ENCODE measurements around the gene SDK1. TPM values are rescaled to one million over a fixed set of nuclear protein-coding genes. Genes with fewer than 3 reads are reported as not detected.

Gene SDK1
- polyA plus RNA-seq, 3 donors = 3.2 to 6.6 (median 3.3) TPM

DNA sequence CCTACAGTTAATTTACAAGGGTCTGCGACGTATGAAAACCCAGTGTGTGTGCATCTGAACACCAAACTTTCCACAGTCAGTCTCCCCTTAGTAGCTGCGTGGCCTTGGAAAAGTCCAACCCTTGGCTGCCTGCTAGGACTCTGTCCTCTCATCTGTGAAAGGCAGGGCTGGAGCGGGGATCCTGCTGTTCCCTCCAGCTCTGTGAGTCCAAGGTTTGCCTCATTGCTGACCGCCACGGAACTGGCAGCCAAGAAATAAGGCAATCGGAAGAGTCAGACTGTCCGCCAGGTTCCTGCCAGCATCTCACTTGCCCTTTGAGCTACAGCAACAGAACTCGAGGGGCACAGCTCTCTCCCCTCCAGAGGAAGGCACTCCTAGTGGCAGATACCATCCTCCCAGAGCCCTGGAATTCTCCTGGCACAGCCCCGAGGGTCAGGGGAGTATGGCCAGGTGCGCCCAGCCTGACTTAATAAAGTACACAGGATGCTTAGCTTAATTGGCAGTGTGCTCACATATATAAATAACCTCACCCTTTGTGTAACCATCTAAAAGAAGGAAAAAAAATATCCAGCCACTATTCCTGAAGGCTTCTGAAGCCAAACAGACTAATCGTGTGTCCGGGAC, 851.0 kb downstream of the SDK1 start:
- 55 to 69% (median 67%) methylated on average over 13 of the region's 13 CpGs for WGBS, 3 donors
- H3K27ac ChIP-seq (ENCODE audit: low read depth, low read length) = no peak overlapping the region

DNA sequence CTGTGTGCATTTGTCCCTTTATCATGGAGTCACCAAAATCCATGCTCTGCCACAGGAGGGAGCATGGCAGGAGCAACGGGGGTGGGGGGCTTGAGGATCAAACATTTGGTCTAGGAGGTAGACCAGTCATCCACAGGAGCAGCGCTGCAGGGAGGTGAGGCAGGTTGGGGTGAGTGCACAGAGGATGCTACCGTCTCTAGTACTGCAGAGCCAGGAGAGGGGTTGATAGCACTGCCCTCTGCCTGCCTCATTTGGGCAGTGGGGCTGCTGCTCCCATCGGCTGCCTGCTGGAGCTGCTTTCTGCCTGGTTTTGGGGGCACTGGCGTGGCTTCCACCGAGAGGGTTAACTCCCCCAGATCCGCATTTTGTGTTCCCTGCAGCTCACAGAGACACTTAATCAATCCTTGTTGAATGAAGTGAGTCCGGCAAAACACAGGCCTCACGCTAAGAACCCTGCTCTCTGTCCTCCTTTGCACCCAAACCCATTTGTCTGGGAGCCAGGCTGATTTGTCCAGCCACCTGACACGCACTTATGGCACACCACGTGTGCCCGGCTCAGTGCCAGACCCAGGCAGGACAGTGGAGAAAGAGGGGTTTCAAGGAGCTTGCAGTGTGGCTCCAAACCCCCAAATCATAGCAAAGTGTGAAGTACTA, 854.0 kb downstream of the SDK1 start:
- H3K27ac ChIP-seq (ENCODE audit: low read depth, low read length) = no peak overlapping the region
- 78 to 85% (median 83%) methylated on average over 12 of the region's 12 CpGs for WGBS, 3 donors

DNA sequence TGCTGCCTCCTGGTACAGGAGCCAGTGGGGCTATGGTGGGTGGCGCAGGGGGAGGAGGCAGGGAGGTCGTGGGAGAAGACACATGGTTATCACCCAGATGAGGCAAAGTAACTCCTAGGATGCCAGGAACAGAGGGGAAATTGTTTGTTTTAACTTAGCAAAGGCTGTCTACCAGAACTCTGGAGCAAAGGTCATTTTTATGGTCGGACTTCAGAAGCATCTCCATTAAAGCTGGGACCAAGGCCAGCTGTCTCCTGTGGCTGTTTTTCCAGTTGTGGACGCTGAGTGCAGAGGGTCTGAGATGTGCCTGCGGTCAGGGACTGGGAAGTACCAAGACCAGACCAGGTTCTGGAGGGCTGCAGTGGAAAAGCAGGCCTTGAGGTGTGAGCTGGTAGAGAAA, 855.1 kb downstream of the SDK1 start:
- 47 to 73% (median 62%) methylated on average over 5 of the region's 5 CpGs for WGBS, 3 donors
- no peak overlapping the region for H3K27ac ChIP-seq (ENCODE audit: low read depth, low read length)

DNA sequence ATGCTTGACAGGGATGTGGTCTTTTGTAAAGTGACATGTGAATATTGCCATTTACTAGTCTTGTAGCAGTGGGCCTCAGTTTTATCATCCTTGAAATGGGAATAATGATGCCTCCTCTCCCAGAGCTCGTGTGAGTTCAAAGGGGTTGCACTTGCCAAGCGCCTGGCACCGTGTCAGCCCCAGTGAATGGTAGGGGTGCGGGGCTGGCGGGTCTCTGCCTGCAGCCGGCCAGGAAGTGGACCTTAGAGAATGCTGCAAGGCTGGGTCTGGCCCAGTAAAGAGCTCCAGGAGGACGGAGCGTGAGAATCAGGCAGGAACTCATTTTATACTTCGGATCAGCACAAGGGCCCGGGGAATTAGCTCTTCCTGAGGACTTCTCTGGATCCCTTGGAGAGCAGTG, 856.6 kb downstream of the SDK1 start:
- H3K27ac ChIP-seq (ENCODE audit: low read depth, low read length) = no peak overlapping the region
- WGBS, 3 donors = 75 to 86% (median 80%) methylated on average over 10 of the region's 10 CpGs

DNA sequence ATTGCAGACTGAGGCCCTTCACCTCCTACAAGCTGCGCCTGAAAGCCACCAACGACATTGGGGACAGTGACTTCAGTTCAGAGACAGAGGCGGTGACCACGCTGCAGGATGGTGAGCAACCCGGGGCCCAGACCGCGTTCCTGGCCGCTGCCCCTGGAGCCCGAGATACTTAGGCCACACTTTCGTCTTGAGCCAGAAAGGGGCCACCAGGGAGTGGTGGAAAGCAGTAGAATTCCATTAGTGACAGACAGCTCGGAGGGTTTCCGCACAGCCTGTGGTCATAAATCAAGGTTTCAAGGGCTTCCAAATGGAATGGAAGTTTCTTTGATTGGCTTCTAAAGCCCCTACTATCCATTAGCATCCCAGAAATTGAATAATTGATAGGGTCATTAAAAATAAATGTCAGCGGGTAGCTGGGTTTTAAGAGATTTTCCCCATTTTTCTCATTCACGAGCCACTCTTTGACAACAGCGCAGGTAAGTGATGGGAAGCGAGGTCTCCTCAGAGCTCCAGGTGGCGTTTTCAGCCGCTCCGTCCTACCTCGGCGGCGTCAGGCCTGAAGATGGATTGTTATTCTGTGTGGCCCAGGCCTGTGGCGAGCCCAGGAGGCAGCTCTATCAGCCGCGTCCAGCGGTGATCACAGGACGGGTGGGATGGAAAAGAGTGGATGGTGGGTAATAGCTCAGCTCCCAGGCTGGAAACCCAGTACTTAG, 857.5 kb downstream of the SDK1 start:
- no peak overlapping the region for H3K27ac ChIP-seq (ENCODE audit: low read depth, low read length)
- 84 to 94% (median 92%) methylated on average over 27 of the region's 27 CpGs for WGBS, 3 donors

DNA sequence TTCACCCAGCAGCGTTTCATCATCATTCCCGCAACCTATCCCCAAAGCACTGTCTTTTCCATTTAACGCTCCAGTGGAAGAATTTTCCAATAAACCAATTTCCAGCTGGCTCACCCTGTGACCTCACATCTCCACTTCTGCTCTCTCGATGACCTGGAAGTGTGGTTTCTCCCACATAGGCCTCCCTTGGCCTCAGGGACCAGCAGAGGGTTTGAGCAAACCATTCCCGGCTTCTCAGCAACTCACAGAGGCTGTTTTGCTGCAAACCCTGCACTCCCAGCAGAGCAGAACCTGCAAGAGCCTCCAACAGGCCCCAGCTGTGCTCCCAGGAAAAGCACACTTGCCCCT, 858.1 kb downstream of the SDK1 start:
- no peak overlapping the region for H3K27ac ChIP-seq (ENCODE audit: low read depth, low read length)
- 73 to 96% (median 78%) methylated on average over 5 of the region's 5 CpGs for WGBS, 3 donors

DNA sequence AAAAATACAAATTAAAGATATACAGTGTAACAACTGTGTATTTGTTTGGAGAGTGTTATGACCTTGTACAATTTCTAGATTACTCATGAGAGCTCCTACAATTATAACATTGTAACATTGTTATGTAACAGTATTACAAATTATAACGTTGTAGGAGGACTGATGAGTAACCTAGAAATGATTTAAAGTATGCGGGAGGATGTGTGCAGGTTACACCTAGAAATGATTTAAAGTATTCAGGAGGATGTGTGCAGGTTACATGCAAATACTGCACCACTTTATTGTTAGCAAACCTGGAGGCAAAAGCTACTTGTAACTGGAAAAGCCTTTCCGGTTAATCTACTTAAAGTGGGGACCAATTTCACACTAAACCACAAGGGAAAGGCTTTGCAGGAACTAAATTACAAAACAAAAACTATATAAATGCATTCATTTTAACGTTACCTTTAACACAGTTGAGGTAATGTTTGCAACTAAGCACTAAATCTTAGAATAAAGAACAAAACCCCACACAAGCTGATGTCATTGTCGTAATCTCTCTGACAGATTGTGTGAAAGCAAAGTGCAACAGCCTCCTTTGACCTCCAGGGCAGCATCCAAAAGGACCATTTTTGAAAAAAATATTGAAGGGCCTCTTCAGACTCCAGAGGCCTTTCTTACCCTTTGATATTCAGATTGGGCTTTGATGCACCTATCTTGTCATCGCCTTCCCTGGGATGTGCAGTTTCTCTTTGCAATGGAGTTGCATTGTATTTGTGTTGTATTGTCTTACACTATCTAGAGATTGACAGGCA, 858.9 kb downstream of the SDK1 start:
- H3K27ac ChIP-seq (ENCODE audit: low read depth, low read length) = no peak overlapping the region
- 75 to 78% (median 75%) methylated on average over 6 of the region's 6 CpGs for WGBS, 3 donors

DNA sequence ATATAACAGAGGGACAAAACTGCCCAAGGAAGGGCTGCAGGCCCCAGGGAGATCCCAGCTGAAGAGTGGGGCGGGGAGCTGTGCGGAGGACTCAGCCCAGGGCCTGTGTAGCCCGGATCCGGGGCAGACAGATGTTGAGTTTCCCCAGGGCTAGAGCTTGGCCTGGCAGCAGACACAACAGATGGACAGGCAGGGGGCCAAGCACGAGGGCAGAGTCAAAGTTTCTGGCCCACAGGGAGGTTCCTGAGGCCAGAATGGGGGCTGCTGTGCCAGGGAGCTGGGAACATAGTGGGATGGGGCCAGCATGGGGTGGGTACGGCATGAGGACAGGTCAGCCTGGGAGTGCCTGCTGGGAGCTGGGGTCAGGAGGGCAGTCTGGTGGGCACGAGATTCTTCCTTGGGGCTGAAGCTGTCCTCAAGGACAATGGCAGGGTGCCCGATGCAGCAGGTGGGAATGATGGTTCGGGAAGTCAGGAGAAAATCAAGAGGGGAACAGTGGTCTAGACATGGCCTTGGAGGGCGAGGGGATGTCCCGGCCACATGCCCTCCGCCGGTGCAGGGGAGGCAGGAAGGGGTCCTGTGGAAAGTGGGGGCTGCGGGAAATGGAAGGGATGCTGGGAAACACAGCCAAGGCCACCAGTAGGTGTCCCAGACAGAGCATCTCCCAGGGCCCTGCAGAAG, 862.0 kb downstream of the SDK1 start:
- 62 to 80% (median 75%) methylated on average over 14 of the region's 14 CpGs for WGBS, 3 donors
- H3K27ac ChIP-seq (ENCODE audit: low read depth, low read length) = no peak overlapping the region

DNA sequence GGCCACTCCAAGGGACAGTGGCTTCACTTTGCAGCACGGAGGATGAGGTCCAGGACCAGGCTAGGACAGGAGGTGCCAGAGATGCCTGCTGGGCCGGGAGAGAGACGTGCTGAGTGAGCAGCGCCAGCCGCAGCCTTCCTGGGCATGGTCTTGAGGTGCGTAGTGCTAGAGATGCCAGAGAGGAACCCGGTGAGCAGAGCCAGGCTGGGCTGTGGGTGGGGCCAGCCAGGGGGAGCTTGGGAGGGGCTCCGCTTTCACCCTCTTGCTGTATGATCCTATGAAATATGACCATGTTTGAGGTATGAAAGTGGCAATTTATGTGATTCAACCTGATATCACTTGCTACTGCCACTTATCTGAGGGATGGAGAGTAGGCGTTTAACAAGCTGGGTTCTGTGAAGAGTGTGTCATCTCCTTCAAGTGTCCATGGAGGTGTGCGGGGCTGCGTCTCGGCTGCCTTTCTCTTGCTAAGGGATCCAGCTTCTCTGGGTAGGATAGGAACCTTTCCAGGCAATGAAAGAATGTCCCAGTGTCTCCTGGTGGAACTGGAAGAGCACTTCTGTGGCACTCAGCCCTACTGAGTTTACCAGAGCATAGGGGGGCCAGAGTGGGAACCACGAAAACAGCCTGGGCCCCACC, 862.6 kb downstream of the SDK1 start:
- no peak overlapping the region for H3K27ac ChIP-seq (ENCODE audit: low read depth, low read length)
- WGBS, 3 donors = 92 to 95% (median 95%) methylated on average over 12 to 13 of the region's 13 CpGs

DNA sequence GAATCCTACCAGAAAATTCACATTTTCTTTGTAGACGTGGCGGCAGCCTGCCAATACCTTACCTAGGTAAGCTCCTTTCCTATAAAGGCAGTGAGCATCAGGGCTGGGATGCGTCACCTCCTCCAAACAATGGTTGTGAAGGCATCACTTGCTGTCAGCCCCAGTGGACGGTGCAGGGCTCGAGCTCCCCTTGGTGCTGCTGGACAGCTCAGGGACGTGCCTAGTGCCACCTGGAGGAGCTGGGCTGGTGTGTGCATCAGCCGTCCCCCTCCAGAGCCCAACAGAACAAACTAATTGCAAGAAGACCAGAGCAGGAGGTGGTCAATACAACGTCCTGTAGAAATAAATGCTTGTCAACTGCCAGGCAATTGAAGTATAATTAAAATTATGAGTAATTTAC, 863.5 kb downstream of the SDK1 start:
- WGBS, 3 donors = 78 to 82% (median 82%) methylated on average over 8 of the region's 8 CpGs
- no peak overlapping the region for H3K27ac ChIP-seq (ENCODE audit: low read depth, low read length)

DNA sequence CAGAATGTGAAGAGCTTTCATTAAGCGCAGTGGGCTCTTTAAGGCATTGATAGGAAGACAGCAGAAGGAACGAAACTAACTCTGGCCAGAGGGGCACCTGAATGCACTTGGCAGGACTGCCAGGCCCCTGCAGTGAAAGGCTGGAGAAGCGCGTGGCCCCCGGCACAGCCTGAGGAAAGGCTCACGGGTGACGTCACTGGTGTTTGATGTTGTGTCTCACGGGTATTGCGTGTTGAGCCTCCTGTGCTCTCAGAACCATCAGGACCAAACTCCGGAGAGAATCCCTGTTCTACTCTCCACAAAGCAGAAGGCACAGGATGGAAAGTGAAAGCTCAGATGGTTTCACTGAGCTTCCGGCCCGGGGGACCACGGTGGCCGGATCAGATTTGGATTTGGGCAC, 865.3 kb downstream of the SDK1 start:
- 89 to 99% (median 90%) methylated on average over 14 of the region's 14 CpGs for WGBS, 3 donors
- H3K27ac ChIP-seq (ENCODE audit: low read depth, low read length) = no peak overlapping the region

DNA sequence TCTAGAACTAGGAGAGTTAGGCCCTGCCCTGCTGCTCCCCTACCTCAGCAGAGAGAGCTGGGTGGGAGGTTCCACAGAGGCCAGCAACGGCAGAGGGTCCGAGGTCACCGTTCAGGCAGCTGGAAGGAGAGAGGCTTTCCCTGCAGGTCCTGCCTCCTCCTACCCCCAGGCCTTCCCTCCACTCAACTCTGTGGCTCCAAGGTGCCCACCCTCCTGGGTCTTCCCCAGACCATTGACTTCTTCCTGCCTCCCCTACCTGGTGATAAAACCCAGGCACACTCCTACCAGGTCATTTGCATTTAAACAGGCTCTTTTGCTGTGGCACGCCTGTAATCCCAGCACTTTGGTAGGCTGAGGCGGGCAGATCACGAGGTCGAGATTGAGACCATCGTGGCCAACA, 865.8 kb downstream of the SDK1 start:
- H3K27ac ChIP-seq (ENCODE audit: low read depth, low read length) = no peak overlapping the region
- WGBS, 3 donors = 82 to 89% (median 85%) methylated on average over 8 of the region's 8 CpGs

DNA sequence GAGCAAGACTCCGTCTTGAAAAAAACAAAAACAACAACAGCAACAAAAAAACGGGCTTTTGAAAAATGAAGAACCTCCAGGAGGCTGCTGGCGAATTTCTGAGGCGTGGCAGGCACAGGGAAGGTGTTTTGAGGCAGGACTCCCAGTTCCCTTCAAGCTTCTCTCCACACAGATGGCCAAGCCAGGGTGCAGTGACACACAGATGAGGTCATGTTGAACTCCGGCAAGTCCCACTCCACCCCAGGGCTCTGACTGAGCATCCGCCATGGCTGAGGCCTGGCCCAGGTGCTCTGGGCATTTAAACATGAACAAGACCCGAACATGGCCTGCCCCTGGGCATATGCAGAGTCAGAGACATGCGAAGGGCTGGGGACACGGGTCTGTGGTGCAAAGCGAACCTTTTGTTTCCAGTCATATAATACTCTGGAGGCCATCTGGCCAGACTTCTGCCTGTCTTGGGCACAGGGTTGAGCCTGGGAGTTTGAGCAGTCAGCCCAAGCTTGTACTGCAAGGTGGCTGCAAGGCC, 866.4 kb downstream of the SDK1 start:
- WGBS, 3 donors = 83 to 93% (median 91%) methylated on average over 10 of the region's 10 CpGs
- H3K27ac ChIP-seq (ENCODE audit: low read depth, low read length) = no peak overlapping the region

DNA sequence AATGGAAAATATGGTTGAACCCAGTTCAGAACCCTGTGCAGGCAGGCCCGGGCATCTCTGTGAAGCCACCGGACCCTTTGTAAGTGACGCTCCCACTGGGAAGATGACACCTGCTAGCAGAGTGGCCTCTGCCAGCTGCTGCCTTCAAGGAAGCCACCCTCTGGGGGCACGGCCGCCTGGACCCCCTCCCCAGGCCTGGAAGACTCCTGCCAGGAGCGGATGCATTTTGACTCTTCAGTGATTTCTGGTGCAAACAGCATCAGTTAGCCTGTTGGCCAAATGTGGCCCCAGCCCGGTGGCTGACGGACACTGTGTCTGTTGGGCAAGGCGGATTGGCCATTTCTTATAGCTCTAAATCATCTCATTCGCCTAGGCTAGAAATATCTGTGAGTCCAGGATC, 867.0 kb downstream of the SDK1 start:
- WGBS, 3 donors = 92 to 96% (median 94%) methylated on average over 10 of the region's 10 CpGs
- H3K27ac ChIP-seq (ENCODE audit: low read depth, low read length) = no peak overlapping the region

DNA sequence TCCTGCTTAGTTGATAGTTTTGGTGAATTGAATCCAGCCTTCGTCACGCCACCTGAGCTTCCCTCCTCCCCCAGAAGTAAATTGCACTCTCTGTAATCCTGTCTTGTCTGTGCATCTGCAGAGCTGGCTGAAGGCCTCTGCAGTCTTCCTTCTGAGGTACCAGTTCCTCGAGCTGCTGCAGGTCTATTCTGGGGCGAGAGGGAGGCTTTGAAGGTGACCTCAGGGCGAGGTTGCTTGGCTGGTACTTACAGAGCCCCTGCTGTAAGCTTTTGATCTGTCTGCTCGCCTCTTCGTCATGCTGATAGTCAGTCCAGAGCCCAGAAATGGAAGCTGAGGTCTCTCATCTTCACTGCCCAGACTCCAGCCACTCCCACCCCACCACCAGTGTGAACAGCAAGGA, 867.5 kb downstream of the SDK1 start:
- no peak overlapping the region for H3K27ac ChIP-seq (ENCODE audit: low read depth, low read length)
- 54 to 89% (median 69%) methylated on average over 6 to 7 of the region's 7 CpGs for WGBS, 3 donors

DNA sequence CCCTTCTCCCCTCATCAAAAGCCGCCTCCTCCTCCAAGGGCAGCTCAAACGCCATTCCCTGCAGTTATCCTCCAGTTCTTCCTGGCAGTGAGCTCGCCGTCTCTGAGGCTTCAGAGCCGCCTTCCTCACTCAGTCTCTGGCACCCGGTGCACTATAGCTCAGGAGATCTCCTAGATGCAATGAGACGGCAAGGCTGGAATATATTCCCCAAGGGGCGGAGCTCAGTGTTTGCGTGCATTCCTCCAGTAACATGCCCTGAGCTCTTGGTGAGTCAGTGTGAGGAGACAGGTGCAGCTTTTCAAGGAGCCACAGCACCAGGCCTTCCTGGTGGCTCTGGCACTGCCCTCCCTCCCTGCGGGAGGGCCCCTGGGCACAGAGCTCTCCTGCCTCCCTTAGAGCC, 868.4 kb downstream of the SDK1 start:
- WGBS, 3 donors = 76 to 88% (median 81%) methylated on average over 10 of the region's 10 CpGs
- H3K27ac ChIP-seq (ENCODE audit: low read depth, low read length) = no peak overlapping the region

DNA sequence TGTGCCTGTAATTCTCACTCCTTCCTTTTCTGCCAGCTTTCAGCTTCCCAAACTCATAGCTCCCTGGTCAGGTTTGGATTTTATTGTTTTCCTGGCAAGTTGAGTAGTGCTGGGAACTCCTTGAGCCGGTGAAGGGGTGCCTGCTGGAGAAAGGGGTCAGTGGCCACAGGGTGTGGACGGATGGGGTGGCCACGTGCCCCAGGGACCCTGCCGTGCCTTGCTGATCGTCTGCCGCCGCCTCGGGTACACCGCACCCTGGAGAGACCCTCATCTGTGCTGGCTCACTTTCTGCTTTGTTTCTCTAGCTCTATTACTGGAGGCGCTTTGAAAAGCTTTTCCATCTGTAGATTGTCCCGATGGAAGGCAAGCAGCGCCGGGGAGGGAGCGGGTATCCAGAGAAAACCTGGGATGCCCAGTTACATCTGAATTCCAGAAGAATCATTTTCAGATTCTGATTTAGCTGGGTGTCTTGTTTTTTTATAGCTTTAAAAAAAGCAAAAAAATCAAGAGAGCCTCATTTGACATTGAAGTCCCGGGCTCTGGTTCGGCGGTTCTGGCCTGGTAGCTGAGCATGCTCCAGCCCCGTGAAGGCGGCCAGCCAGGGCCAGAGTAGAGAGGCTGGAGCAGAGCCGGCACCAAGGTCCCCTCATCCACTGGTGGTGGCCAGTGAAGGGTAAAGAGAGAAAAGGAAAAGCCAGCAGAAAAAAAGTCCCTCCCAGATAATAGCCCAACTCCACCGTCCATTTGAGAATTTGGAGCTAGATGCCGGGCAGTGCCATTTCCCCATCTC, 870.1 kb downstream of the SDK1 start:
- WGBS, 3 donors = 88 to 91% (median 89%) methylated on average over 22 of the region's 22 CpGs
- no peak overlapping the region for H3K27ac ChIP-seq (ENCODE audit: low read depth, low read length)
